ENCODE data around the gene C19orf25. TPM values are rescaled to one million over a fixed set of nuclear protein-coding genes. Genes with fewer than 3 reads are reported as not detected.

The C19orf25 gene
- polyA plus RNA-seq, 1 donor from 2014 or later, result 80.2 TPM

DNA sequence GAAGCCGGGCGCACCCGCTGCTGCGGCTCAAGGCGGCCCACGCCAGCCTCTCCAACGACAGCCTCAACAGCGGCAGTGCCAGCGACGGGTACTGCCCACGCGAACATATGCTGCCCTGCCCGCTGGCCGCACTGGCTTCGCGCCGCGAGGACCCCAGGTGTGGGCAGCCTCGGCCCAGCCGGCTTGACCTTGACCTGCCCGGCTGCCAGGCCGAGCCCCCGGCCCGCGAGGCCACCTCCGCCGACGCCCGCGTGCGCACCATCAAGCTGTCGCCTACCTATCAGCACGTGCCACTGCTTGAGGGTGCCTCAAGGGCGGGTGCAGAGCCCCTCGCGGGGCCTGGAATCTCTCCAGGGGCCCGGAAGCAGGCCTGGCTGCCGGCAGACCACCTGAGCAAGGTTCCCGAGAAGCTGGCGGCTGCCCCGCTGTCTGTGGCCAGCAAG is 13.0 kb downstream of the C19orf25 start:
- Histone ChIP-seq H3K9ac (ENCODE audit: low read length) (no peak overlapping the region), H3K4me2 (ENCODE audit: low read length) (no peak overlapping the region), H3F3A (ENCODE audit: insufficient read depth, low read length, poor library complexity, severe bottlenecking) (no peaks in the 10 kb centered on the region), H3K36me3 (ENCODE audit: insufficient read depth, low read length) (no peaks in the 10 kb centered on the region), H3K9me2 (ENCODE audit: insufficient read depth, low read length) (no peaks in the 10 kb centered on the region), H4K20me1 (ENCODE audit: insufficient read depth) (peaks cover 39% of the 10 kb centered on the region), H3K27ac (ENCODE audit: low read length) (no peak overlapping the region), H3K79me2 (replicated peaks; ENCODE audit: insufficient read depth, low read length) (peaks cover 5% of the 10 kb centered on the region), H3K27me3 (ENCODE audit: insufficient read depth, low read depth, low read length) (no peaks in the 10 kb centered on the region), H3K9me3 (ENCODE audit: low read length) (no peaks in the 10 kb centered on the region), H2AFZ (ENCODE audit: low read depth, low read length) (no peak overlapping the region), H3K4me3 (ENCODE audit: low read length) (no peak overlapping the region)
- no peak for TF ChIP-seq EZH2 (IDR thresholded peaks at IDR 0.05; ENCODE audit: borderline replicate concordance, insufficient read depth, low read length, poor library complexity, severe bottlenecking)

DNA sequence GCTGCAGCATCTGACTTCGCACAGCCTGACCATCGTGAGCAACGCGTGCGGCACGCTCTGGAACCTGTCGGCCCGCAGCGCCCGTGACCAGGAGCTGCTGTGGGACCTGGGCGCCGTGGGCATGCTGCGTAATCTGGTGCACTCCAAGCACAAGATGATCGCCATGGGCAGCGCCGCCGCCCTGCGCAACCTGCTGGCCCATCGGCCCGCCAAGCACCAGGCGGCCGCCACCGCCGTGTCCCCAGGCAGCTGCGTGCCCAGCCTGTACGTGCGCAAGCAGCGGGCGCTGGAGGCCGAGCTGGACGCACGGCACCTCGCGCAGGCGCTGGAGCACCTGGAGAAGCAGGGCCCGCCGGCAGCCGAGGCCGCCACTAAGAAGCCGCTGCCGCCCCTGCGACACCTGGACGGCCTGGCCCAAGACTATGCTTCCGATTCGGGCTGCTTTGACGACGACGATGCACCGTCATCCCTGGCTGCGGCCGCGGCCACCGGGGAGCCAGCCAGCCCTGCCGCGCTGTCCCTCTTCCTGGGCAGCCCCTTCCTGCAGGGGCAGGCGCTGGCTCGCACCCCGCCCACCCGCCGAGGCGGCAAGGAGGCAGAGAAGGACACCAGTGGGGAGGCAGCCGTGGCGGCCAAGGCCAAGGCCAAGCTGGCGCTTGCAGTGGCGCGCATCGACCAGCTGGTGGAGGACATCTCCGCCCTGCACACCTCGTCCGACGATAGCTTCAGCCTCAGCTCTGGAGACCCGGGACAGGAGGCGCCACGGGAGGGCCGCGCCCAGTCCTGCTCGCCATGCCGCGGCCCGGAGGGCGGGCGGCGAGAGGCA is 13.6 kb downstream of the C19orf25 start:
- Histone ChIP-seq H4K20me1 (ENCODE audit: insufficient read depth) (peaks cover 39% of the 10 kb centered on the region), H3K9me3 (ENCODE audit: low read length) (no peaks in the 10 kb centered on the region), H3K9ac (ENCODE audit: low read length) (no peak overlapping the region), H3K27me3 (ENCODE audit: insufficient read depth, low read depth, low read length) (no peaks in the 10 kb centered on the region), H3K4me2 (ENCODE audit: low read length) (no peak overlapping the region), H3F3A (ENCODE audit: insufficient read depth, low read length, poor library complexity, severe bottlenecking) (no peaks in the 10 kb centered on the region), H3K9me2 (ENCODE audit: insufficient read depth, low read length) (no peaks in the 10 kb centered on the region), H2AFZ (ENCODE audit: low read depth, low read length) (no peak overlapping the region), H3K4me3 (ENCODE audit: low read length) (no peak overlapping the region), H3K27ac (ENCODE audit: low read length) (no peak overlapping the region), H3K79me2 (replicated peaks; ENCODE audit: insufficient read depth, low read length) (peaks cover 5% of the 10 kb centered on the region), H3K36me3 (ENCODE audit: insufficient read depth, low read length) (peaks cover 6% of the 10 kb centered on the region)
- TF ChIP-seq POLR2AphosphoS5 (IDR thresholded peaks at IDR 0.05) (peak; percentile 15), TAF1 (IDR thresholded peaks at IDR 0.05; ENCODE audit: low read depth) (no peak)
- TF ChIP-seq, protein P1, sequence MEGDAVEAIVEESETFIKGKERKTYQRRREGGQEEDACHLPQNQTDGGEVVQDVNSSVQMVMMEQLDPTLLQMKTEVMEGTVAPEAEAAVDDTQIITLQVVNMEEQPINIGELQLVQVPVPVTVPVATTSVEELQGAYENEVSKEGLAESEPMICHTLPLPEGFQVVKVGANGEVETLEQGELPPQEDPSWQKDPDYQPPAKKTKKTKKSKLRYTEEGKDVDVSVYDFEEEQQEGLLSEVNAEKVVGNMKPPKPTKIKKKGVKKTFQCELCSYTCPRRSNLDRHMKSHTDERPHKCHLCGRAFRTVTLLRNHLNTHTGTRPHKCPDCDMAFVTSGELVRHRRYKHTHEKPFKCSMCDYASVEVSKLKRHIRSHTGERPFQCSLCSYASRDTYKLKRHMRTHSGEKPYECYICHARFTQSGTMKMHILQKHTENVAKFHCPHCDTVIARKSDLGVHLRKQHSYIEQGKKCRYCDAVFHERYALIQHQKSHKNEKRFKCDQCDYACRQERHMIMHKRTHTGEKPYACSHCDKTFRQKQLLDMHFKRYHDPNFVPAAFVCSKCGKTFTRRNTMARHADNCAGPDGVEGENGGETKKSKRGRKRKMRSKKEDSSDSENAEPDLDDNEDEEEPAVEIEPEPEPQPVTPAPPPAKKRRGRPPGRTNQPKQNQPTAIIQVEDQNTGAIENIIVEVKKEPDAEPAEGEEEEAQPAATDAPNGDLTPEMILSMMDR (IDR thresholded peaks at IDR 0.05; ENCODE audit: poor library complexity, severe bottlenecking), result peak; percentile 26

DNA sequence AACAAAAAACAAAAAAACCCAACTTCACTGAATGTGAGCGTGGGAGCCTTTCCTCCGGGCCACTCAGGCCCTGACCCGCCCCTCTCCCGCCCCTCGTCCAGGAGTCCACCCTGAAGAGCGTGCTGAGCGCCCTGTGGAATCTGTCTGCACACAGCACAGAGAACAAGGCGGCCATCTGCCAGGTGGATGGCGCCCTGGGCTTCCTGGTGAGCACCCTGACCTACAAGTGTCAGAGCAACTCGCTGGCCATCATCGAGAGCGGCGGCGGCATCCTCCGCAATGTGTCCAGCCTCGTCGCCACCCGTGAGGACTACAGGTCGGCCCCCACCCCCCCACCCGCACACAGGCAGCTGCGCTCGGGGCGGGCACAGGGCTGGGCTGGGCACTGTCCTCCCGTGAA is 17.2 kb downstream of the C19orf25 start:
- no peaks in the 10 kb centered on the region for H3F3A ChIP-seq (ENCODE audit: insufficient read depth, low read length, poor library complexity, severe bottlenecking)
- no peak overlapping the region for H3K9ac ChIP-seq (ENCODE audit: low read length)
- no peak overlapping the region for H3K4me2 ChIP-seq (ENCODE audit: low read length)
- H3K36me3 ChIP-seq (ENCODE audit: insufficient read depth, low read length), result peaks cover 20% of the 10 kb centered on the region
- peaks cover 46% of the 10 kb centered on the region for H4K20me1 ChIP-seq (ENCODE audit: insufficient read depth)
- no peak overlapping the region for H3K27ac ChIP-seq (ENCODE audit: low read length)
- no peaks in the 10 kb centered on the region for H3K9me2 ChIP-seq (ENCODE audit: insufficient read depth, low read length)
- no peak overlapping the region for H2AFZ ChIP-seq (ENCODE audit: low read depth, low read length)
- no peak for TF ChIP-seq RAD21 (conservative IDR thresholded peaks at IDR 0.05)
- TF ChIP-seq SMC3 (conservative IDR thresholded peaks at IDR 0.05; ENCODE audit: poor library complexity), result no peak
- TF ChIP-seq MXI1 (conservative IDR thresholded peaks at IDR 0.05; ENCODE audit: poor library complexity, severe bottlenecking), result no peak
- TF ChIP-seq EP300 (conservative IDR thresholded peaks at IDR 0.05; ENCODE audit: poor library complexity, severe bottlenecking), result no peak
- TF ChIP-seq EZH2 (IDR thresholded peaks at IDR 0.05; ENCODE audit: borderline replicate concordance, insufficient read depth, low read length, poor library complexity, severe bottlenecking), result no peak
- TF ChIP-seq, protein P1 (IDR thresholded peaks at IDR 0.05; ENCODE audit: poor library complexity, severe bottlenecking), result no peak
- no peak for TF ChIP-seq TAF1 (IDR thresholded peaks at IDR 0.05; ENCODE audit: low read depth)
- no peak for TF ChIP-seq POLR2AphosphoS5 (IDR thresholded peaks at IDR 0.05)
- TF ChIP-seq, protein P2, sequence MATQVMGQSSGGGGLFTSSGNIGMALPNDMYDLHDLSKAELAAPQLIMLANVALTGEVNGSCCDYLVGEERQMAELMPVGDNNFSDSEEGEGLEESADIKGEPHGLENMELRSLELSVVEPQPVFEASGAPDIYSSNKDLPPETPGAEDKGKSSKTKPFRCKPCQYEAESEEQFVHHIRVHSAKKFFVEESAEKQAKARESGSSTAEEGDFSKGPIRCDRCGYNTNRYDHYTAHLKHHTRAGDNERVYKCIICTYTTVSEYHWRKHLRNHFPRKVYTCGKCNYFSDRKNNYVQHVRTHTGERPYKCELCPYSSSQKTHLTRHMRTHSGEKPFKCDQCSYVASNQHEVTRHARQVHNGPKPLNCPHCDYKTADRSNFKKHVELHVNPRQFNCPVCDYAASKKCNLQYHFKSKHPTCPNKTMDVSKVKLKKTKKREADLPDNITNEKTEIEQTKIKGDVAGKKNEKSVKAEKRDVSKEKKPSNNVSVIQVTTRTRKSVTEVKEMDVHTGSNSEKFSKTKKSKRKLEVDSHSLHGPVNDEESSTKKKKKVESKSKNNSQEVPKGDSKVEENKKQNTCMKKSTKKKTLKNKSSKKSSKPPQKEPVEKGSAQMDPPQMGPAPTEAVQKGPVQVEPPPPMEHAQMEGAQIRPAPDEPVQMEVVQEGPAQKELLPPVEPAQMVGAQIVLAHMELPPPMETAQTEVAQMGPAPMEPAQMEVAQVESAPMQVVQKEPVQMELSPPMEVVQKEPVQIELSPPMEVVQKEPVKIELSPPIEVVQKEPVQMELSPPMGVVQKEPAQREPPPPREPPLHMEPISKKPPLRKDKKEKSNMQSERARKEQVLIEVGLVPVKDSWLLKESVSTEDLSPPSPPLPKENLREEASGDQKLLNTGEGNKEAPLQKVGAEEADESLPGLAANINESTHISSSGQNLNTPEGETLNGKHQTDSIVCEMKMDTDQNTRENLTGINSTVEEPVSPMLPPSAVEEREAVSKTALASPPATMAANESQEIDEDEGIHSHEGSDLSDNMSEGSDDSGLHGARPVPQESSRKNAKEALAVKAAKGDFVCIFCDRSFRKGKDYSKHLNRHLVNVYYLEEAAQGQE (IDR thresholded peaks at IDR 0.05; ENCODE audit: borderline replicate concordance), result no peak
- H3K27me3 ChIP-seq (ENCODE audit: insufficient read depth, low read depth, low read length), result no peaks in the 10 kb centered on the region
- no peaks in the 10 kb centered on the region for H3K9me3 ChIP-seq (ENCODE audit: low read length)
- peaks cover 3% of the 10 kb centered on the region for H3K79me2 ChIP-seq (replicated peaks; ENCODE audit: insufficient read depth, low read length)
- H3K4me3 ChIP-seq (ENCODE audit: low read length), result no peak overlapping the region
